HG02571 (cell line): ENCODE data around the gene FSTL4.
A peak's percentile ranks its signal among the peaks of the same experiment; 100 is the strongest.

Source experiments
- ATAC-seq: cut with Tn5 transposase; IDR thresholded peaks from one replicate; pipeline ENCODE4 v1.9.1; 2021; ENCODE audit warnings: mild to moderate bottlenecking, moderate library complexity; ENCODE audit not compliant: unreplicated experiment

Gene FSTL4

GRCh38 chr5:133434336-133434735 is 178.0 kb downstream of the FSTL4 start:
- no peak for ATAC-seq

GRCh38 chr5:133433641-133434040 is 178.7 kb downstream of the FSTL4 start:
- no peak for ATAC-seq

- ATAC-seq = no peak
These were observed 179.3 kb downstream of the FSTL4 start for GRCh38 chr5:133432956-133433532.

GRCh38 chr5:133431326-133431865 is 180.9 kb downstream of the FSTL4 start:
- ATAC-seq = no peak

GRCh38 chr5:133430095-133430494 is 182.2 kb downstream of the FSTL4 start:
- no peak for ATAC-seq

GRCh38 chr5:133429046-133429445 is 183.3 kb downstream of the FSTL4 start:
- no peak for ATAC-seq

- ATAC-seq = no peak
These were observed 184.2 kb downstream of the FSTL4 start for GRCh38 chr5:133428072-133428660.

- ATAC-seq = no peak
These were observed 185.1 kb downstream of the FSTL4 start for GRCh38 chr5:133427121-133427777.

- ATAC-seq = no peak
These were observed 186.1 kb downstream of the FSTL4 start for GRCh38 chr5:133426264-133426663.

- no peak for ATAC-seq
These were observed 186.6 kb downstream of the FSTL4 start for GRCh38 chr5:133425764-133426163.

- no peak for ATAC-seq
These were observed 187.1 kb downstream of the FSTL4 start for GRCh38 chr5:133425222-133425621.

- ATAC-seq = peak; percentile 61
These were observed 188.6 kb downstream of the FSTL4 start for GRCh38 chr5:133423618-133424282.

- ATAC-seq = no peak
These were observed 189.2 kb downstream of the FSTL4 start for GRCh38 chr5:133423011-133423617.

- no peak for ATAC-seq
These were observed 190.5 kb downstream of the FSTL4 start for GRCh38 chr5:133421806-133422205.

GRCh38 chr5:133421394-133421793 is 190.9 kb downstream of the FSTL4 start:
- no peak for ATAC-seq

GRCh38 chr5:133420440-133421301 is 191.7 kb downstream of the FSTL4 start:
- ATAC-seq = no peak

GRCh38 chr5:133415906-133416305 is 196.4 kb downstream of the FSTL4 start:
- no peak for ATAC-seq

- ATAC-seq = no peak
These were observed 196.8 kb downstream of the FSTL4 start for GRCh38 chr5:133415506-133415905.

- ATAC-seq = no peak
These were observed 199.7 kb downstream of the FSTL4 start for GRCh38 chr5:133412661-133413060.

- ATAC-seq = no peak
These were observed 202.0 kb downstream of the FSTL4 start for GRCh38 chr5:133410335-133410828.
